ENCODE measurements around the gene STX18.
A peak's percentile ranks its signal among the peaks of the same experiment; 100 is the strongest.
"Not testable (repeated sequence)": the region's sequence is repeated elsewhere in the genome, so short reads cannot be mapped to it uniquely, and the experiment has no call there.

STX18 gene

GRCh38 chr4:4471195-4471594 lies 70.7 kb downstream of the STX18 start:
- peaks cover 44% of the 10 kb centered on the region for H3K36me3 Mint-ChIP-seq
- DNase-seq (ENCODE audit: low spot score in 2 of 2) (no peak), ATAC-seq (ENCODE audit: low read depth) (no peak)
- no peak overlapping the region for H3K4me3 Mint-ChIP-seq
- H3K27ac Mint-ChIP-seq, result no peak overlapping the region
- H3K27me3 Mint-ChIP-seq, result no peaks in the 10 kb centered on the region
- peaks cover 2% of the 10 kb centered on the region for H3K9me3 Mint-ChIP-seq
- H3K4me1 Mint-ChIP-seq, result peaks cover 5% of the 10 kb centered on the region

GRCh38 chr4:4470208-4470607 lies 71.6 kb downstream of the STX18 start:
- Mint-ChIP-seq H3K36me3 (peaks cover 54% of the 10 kb centered on the region), H3K4me3 (no peak overlapping the region), H3K4me1 (peaks cover 7% of the 10 kb centered on the region), H3K27ac (no peak overlapping the region), H3K27me3 (no peaks in the 10 kb centered on the region), H3K9me3 (peaks cover 8% of the 10 kb centered on the region)
- ATAC-seq (ENCODE audit: low read depth), result no peak
- no peak for DNase-seq (ENCODE audit: low spot score in 2 of 2)

GRCh38 chr4:4465238-4465637 lies 76.6 kb downstream of the STX18 start:
- DNase-seq (ENCODE audit: low spot score in 2 of 2); H3K4me1 Mint-ChIP-seq; H3K27me3 Mint-ChIP-seq; H3K9me3 Mint-ChIP-seq; ATAC-seq (ENCODE audit: low read depth); H3K27ac Mint-ChIP-seq; H3K4me3 Mint-ChIP-seq: not testable (repeated sequence)
- H3K36me3 Mint-ChIP-seq, result peaks cover 52% of the 10 kb centered on the region

- Mint-ChIP-seq H3K4me3 (no peak overlapping the region), H3K4me1 (peaks cover 4% of the 10 kb centered on the region), H3K36me3 (peaks cover 55% of the 10 kb centered on the region), H3K27me3 (no peaks in the 10 kb centered on the region), H3K27ac (no peak overlapping the region), H3K9me3 (peaks cover 9% of the 10 kb centered on the region)
- ATAC-seq (ENCODE audit: low read depth), result no peak
- no peak for DNase-seq (ENCODE audit: low spot score in 2 of 2)
Observed at GRCh38 chr4:4462970-4463369, 78.9 kb downstream of the STX18 start.

- DNase-seq (ENCODE audit: low spot score in 2 of 2) (no peak), ATAC-seq (ENCODE audit: low read depth) (no peak)
- Mint-ChIP-seq H3K4me1 (peaks cover 7% of the 10 kb centered on the region), H3K9me3 (peaks cover 9% of the 10 kb centered on the region), H3K27me3 (no peaks in the 10 kb centered on the region), H3K36me3 (peaks cover 47% of the 10 kb centered on the region), H3K27ac (no peak overlapping the region), H3K4me3 (no peak overlapping the region)
Observed at GRCh38 chr4:4461850-4462249, 80.0 kb downstream of the STX18 start.

- no peak overlapping the region for H3K4me3 Mint-ChIP-seq
- no peak for DNase-seq (ENCODE audit: low spot score in 2 of 2)
- peaks cover 6% of the 10 kb centered on the region for H3K9me3 Mint-ChIP-seq
- ATAC-seq (ENCODE audit: low read depth), result no peak
- H3K27me3 Mint-ChIP-seq, result no peaks in the 10 kb centered on the region
- peaks cover 42% of the 10 kb centered on the region for H3K36me3 Mint-ChIP-seq
- H3K27ac Mint-ChIP-seq, result no peak overlapping the region
- H3K4me1 Mint-ChIP-seq, result peaks cover 8% of the 10 kb centered on the region
Observed at GRCh38 chr4:4461178-4461577, 80.7 kb downstream of the STX18 start.

GRCh38 chr4:4460759-4461158 lies 81.1 kb downstream of the STX18 start:
- peaks cover 38% of the 10 kb centered on the region for H3K36me3 Mint-ChIP-seq

GRCh38 chr4:4459181-4459580 lies 82.7 kb downstream of the STX18 start:
- H3K27me3 Mint-ChIP-seq, result no peaks in the 10 kb centered on the region
- peaks cover 26% of the 10 kb centered on the region for H3K36me3 Mint-ChIP-seq
- ATAC-seq (ENCODE audit: low read depth) (no peak), DNase-seq (ENCODE audit: low spot score in 2 of 2) (no peak)
- no peak overlapping the region for H3K27ac Mint-ChIP-seq
- H3K4me1 Mint-ChIP-seq, result peaks cover 7% of the 10 kb centered on the region
- no peak overlapping the region for H3K4me3 Mint-ChIP-seq
- no peaks in the 10 kb centered on the region for H3K9me3 Mint-ChIP-seq

More at GRCh38 chr4:4460759-4461158, 81.1 kb downstream of the STX18 start:
- peaks cover 3% of the 10 kb centered on the region for H3K9me3 Mint-ChIP-seq
- H3K27ac Mint-ChIP-seq, result no peak overlapping the region
- DNase-seq (ENCODE audit: low spot score in 2 of 2) (no peak), ATAC-seq (ENCODE audit: low read depth) (no peak)
- H3K27me3 Mint-ChIP-seq, result no peaks in the 10 kb centered on the region
- peaks cover 7% of the 10 kb centered on the region for H3K4me1 Mint-ChIP-seq
- H3K4me3 Mint-ChIP-seq, result no peak overlapping the region

GRCh38 chr4:4457803-4458553 lies 83.9 kb downstream of the STX18 start:
- Mint-ChIP-seq H3K36me3 (peaks cover 34% of the 10 kb centered on the region), H3K9me3 (no peaks in the 10 kb centered on the region), H3K4me1 (peaks cover 7% of the 10 kb centered on the region), H3K27ac (no peak overlapping the region), H3K27me3 (no peaks in the 10 kb centered on the region), H3K4me3 (no peak overlapping the region)
- DNase-seq (ENCODE audit: low spot score in 2 of 2) (no peak), ATAC-seq (ENCODE audit: low read depth) (no peak)

- ATAC-seq (ENCODE audit: low read depth), result no peak
- Mint-ChIP-seq H3K4me1 (peaks cover 7% of the 10 kb centered on the region), H3K27ac (peak overlapping the region; percentile 12), H3K36me3 (peaks cover 42% of the 10 kb centered on the region), H3K27me3 (no peaks in the 10 kb centered on the region), H3K9me3 (no peaks in the 10 kb centered on the region), H3K4me3 (no peak overlapping the region)
- DNase-seq (ENCODE audit: low spot score in 2 of 2), result no peak
Observed at GRCh38 chr4:4456816-4457578, 84.9 kb downstream of the STX18 start.

GRCh38 chr4:4456351-4456750 lies 85.5 kb downstream of the STX18 start:
- ATAC-seq (ENCODE audit: low read depth) (no peak), DNase-seq (ENCODE audit: low spot score in 2 of 2) (no peak)
- Mint-ChIP-seq H3K27ac (peak overlapping the region; percentile 12), H3K4me3 (no peak overlapping the region), H3K4me1 (peaks cover 9% of the 10 kb centered on the region), H3K27me3 (no peaks in the 10 kb centered on the region), H3K36me3 (peaks cover 46% of the 10 kb centered on the region), H3K9me3 (no peaks in the 10 kb centered on the region)

- Mint-ChIP-seq H3K4me1 (peaks cover 9% of the 10 kb centered on the region), H3K27me3 (no peaks in the 10 kb centered on the region), H3K4me3 (no peak overlapping the region), H3K27ac (no peak overlapping the region), H3K9me3 (no peaks in the 10 kb centered on the region), H3K36me3 (peaks cover 43% of the 10 kb centered on the region)
- DNase-seq (ENCODE audit: low spot score in 2 of 2), result no peak
- peak; percentile 27 for ATAC-seq (ENCODE audit: low read depth)
Observed at GRCh38 chr4:4455210-4455865, 86.5 kb downstream of the STX18 start.

- ATAC-seq (ENCODE audit: low read depth), result no peak
- Mint-ChIP-seq H3K4me3 (no peak overlapping the region), H3K9me3 (no peaks in the 10 kb centered on the region), H3K4me1 (peaks cover 2% of the 10 kb centered on the region), H3K27me3 (no peaks in the 10 kb centered on the region), H3K27ac (no peak overlapping the region), H3K36me3 (peaks cover 16% of the 10 kb centered on the region)
- no peak for DNase-seq (ENCODE audit: low spot score in 2 of 2)
Observed at GRCh38 chr4:4446434-4446833, 95.4 kb downstream of the STX18 start.

- Mint-ChIP-seq H3K27me3 (no peaks in the 10 kb centered on the region), H3K4me3 (no peak overlapping the region), H3K4me1 (peaks cover 3% of the 10 kb centered on the region), H3K27ac (no peak overlapping the region), H3K36me3 (peaks cover 13% of the 10 kb centered on the region), H3K9me3 (no peaks in the 10 kb centered on the region)
- ATAC-seq (ENCODE audit: low read depth) (no peak), DNase-seq (ENCODE audit: low spot score in 2 of 2) (no peak)
Observed at GRCh38 chr4:4443821-4444220, 98.0 kb downstream of the STX18 start.
